ENCODE measurements around the gene KIF12.

DNA sequence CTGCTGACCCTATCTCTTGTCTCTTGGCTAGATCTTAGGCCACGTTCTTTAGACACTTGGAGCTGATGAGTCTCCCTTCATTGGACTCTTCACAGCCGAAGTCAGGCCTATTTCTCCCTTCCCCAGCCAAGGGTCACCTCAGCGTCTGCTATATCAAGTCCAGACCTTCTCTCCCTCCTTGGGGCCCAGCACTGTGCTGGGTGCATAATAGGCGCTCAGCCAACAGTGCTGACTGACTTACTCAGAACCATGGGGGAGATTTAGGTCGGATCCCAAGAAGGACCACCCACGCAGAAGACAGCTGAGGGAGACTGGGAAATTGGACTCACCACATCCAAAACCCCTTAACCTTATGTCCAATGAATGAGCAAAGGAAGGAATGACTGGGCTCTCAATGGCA, 15.4 kb downstream of the KIF12 start:
- TF ChIP-seq CTCF (IDR thresholded peaks at IDR 0.05) (no peak), POLR2A (IDR thresholded peaks at IDR 0.05) (no peak), EP300 (IDR thresholded peaks at IDR 0.05) (no peak)

Data from ovary (tissue), 3 donors.